GM18907 (cell line): ENCODE measurements around the gene HAPLN3.

Experiments
- ATAC-seq: cut with Tn5 transposase; IDR thresholded peaks from one replicate; pipeline ENCODE4 v1.9.1; 2021; ENCODE audit warnings: mild to moderate bottlenecking, moderate library complexity; ENCODE audit not compliant: unreplicated experiment

HAPLN3 gene

DNA sequence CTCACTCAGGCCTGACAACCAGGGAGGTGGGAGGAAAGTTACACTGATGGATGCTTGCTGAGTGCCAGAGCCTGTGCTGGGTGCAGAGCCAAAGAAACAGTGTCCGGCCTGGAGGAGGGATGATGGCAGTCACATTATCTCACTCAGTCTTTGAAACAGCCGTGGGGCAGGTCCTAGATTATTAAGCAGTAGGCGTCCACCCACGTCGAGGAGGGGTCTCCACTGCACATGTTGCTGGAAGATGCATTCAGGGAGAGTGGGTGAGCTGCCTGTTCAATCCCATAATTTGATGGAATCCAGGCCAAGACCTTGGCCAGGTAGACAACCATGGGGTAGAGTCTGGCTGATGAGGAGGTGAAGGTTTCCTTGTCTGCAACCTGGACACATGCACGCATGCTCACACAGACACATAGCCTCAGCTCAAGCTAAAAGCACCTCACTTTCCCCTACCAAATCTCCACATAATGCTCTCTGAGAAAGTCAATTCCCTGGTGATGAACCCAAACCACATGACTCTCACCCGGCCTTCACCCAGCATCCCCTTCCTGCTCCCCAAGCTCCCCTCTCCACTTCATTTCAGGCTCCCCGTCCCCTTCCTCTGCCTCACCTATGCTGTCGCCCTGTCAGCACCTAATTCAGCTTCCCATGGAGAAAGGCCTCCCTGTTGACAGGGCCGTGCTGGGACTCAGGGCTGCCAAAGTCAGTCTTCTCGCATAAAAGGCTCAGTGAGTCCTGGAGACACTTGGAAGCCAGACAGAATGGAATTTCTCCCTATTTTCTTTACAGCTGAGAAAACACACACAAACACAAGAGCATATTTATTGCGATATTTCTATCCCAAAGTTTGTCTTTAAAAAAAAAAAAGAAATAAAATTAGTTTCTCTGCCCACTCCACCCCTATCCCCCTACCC, 62.3 kb downstream of the HAPLN3 start:
- no peak for ATAC-seq

GRCh38 chr15:88830016-88830415, 65.3 kb downstream of the HAPLN3 start:
- no peak for ATAC-seq

DNA sequence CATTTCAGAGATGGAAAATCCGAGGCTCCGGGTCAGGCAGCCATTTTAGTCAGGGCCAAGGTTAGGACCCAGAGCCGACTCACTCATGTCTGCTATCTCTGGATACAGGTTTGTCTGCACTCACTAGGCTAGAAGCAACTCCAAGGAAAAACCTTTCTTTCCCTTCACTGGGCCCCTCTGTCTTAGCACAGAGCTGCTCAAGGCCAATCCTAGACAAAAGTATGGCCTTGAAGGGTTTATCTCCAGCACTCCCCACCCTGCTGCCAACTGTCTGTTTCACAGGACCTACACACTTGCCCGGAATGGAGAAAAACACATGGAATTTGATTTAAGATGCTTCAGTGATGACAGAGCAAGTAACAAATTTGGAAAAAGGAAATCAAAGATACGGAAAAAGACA, 66.6 kb downstream of the HAPLN3 start:
- ATAC-seq: no peak
